Mucosa of descending colon (tissue), 3 donors: ENCODE measurements around the gene HS6ST2. TPM values are rescaled to one million over a fixed set of nuclear protein-coding genes. Genes with fewer than 3 reads are reported as not detected.

ENCODE experiments used
- ATAC-seq: fragments of 200-7000 bp; cut with Tn5 transposase; one replicate; pipeline ENCODE4 v1.9.1; 2020; ENCODE audit warnings: mild to moderate bottlenecking, moderate library complexity
- DNase-seq, 3 donors: peaks; one replicate each; pipeline ENCODE4 v3.0.0-alpha.2; 2020
- H3K36me3 ChIP-seq: fragments of 200-600 bp; one replicate; pipeline ENCODE4 v1.8.0; 2021; ENCODE audit warnings: low read depth, mild to moderate bottlenecking
- H3K4me1 ChIP-seq: fragments of 200-600 bp; one replicate; pipeline ENCODE4 v1.8.0; 2021; ENCODE audit warnings: low read depth, mild to moderate bottlenecking
- H3K4me3 ChIP-seq: fragments of 200-600 bp; one replicate; pipeline ENCODE4 v1.8.0; 2021; ENCODE audit warnings: mild to moderate bottlenecking
- H3K9me3 ChIP-seq: fragments of 200-600 bp; one replicate; pipeline ENCODE4 v1.8.0; 2021; ENCODE audit warnings: mild to moderate bottlenecking
- intact Hi-C, 2 donors: fragments of 100-400 bp; cut with DNase I in 1 of 2; cut with micrococcal nuclease in 1 of 2; formaldehyde crosslinking; loops; one replicate each; pipeline versions ENCODE4 v1.11.0 to v1.11.1; 2022; cut with DNase I, micrococcal nuclease
- total RNA-seq, 3 donors: library from RNA; stranded (reverse); fragmentation: NEBNext Ultra II Directional in 2 of 3; extraction: Animal tissue kit (Norgen Biotek cat#: 25700) in 2 of 3; gene quantifications; one replicate each; pipeline versions ENCODE4 v1.2.1 to v1.2.4, GENCODE V29; 2021 to 2023
- TF ChIP-seq, protein P1 (sequence below): fragments of 200-600 bp; IDR thresholded peaks from one replicate; pipeline ENCODE4 v1.8.0; 2022; ENCODE audit warnings: antibody characterized with exemption, mild to moderate bottlenecking
- donor health status: DM: no; HTN: no; CAD: no; lungs with moderate emphysema.
- donor health status: DM: no; HTN: no; CAD: no.
- donor health status: DM: no; HTN: yes; CAD: no.

The HS6ST2 gene
- total RNA-seq, 3 donors from 2014 or later = 0.38 to 1.5 (median 0.52) TPM

DNA sequence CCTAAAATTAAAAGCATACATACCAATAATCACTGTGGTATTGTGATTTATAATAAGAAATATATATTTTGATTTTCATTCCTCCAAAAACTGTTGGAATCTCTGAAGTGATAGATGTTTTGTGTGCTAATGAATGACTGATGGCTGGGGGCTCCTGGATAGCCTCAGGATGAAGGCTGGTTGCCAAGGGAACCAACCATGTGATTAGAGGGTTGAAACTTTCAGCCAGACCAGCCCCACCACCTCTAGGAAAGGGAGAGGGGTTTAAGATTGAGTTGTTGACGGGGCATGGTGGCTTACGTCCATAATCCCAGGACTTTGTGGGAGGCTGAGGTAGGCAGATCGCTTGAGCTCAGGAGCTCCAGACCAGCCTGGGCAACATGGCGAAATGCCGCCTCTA, 34.0 kb downstream of the HS6ST2 start:
- Histone ChIP-seq H3K4me3 (no peak overlapping the region), H3K4me1 (no peaks in the 10 kb centered on the region), H3K9me3 (no peaks in the 10 kb centered on the region), H3K36me3 (no peaks in the 10 kb centered on the region)
- TF ChIP-seq, protein P1, sequence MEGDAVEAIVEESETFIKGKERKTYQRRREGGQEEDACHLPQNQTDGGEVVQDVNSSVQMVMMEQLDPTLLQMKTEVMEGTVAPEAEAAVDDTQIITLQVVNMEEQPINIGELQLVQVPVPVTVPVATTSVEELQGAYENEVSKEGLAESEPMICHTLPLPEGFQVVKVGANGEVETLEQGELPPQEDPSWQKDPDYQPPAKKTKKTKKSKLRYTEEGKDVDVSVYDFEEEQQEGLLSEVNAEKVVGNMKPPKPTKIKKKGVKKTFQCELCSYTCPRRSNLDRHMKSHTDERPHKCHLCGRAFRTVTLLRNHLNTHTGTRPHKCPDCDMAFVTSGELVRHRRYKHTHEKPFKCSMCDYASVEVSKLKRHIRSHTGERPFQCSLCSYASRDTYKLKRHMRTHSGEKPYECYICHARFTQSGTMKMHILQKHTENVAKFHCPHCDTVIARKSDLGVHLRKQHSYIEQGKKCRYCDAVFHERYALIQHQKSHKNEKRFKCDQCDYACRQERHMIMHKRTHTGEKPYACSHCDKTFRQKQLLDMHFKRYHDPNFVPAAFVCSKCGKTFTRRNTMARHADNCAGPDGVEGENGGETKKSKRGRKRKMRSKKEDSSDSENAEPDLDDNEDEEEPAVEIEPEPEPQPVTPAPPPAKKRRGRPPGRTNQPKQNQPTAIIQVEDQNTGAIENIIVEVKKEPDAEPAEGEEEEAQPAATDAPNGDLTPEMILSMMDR = no peak
- ATAC-seq (no peak), DNase-seq (no peak)
- intact Hi-C loops = no loop called here

DNA sequence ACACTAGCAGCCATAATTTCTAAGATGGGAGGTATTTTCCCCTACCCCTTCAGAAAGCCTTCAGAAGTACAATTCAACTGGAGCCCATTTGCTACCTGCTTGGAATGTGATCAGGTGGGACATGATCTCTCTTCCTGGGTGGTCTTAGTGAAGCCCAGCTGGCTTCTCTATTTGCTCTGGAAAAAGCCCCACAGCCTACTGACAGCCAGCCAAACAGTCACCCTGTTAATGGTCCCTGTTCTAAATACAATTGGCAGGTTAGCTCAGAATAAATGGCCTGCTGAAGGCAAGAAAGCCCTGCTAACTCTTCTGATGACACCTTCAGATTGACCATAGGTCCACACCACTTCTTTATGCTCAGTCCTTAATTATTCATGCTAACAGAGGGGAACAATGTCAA, 39.9 kb downstream of the HS6ST2 start:
- Histone ChIP-seq H3K4me3 (no peak overlapping the region), H3K4me1 (no peaks in the 10 kb centered on the region), H3K36me3 (no peaks in the 10 kb centered on the region), H3K9me3 (no peaks in the 10 kb centered on the region)
- intact Hi-C loops = no loop called here
- TF ChIP-seq, protein P1 = no peak
- DNase-seq (no peak), ATAC-seq (no peak)

DNA sequence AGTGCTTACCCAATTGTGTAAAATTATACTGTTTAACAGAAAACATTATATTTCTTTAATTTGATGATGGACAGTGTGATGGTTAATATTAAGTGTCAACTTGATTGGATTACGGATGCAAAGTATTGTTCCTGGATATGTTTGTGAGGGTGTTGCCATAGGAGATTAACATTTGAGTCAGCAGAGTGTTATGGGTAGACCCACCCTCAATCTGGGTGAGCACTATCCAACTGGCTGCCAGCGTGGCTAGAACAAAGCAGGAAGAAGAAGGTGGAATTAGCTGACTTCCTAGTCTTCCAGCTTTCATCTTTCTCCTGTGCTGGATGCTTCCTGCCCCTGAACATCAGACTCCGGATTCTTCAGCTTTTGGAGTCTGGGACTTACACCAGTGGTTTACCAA, 42.1 kb downstream of the HS6ST2 start:
- ATAC-seq (no peak), DNase-seq (no peak)
- H3K4me1 ChIP-seq = no peaks in the 10 kb centered on the region
- H3K9me3 ChIP-seq = no peaks in the 10 kb centered on the region
- H3K4me3 ChIP-seq = no peak overlapping the region
- TF ChIP-seq, protein P1 = no peak
- intact Hi-C loops = no loop called here
- no peaks in the 10 kb centered on the region for H3K36me3 ChIP-seq

DNA sequence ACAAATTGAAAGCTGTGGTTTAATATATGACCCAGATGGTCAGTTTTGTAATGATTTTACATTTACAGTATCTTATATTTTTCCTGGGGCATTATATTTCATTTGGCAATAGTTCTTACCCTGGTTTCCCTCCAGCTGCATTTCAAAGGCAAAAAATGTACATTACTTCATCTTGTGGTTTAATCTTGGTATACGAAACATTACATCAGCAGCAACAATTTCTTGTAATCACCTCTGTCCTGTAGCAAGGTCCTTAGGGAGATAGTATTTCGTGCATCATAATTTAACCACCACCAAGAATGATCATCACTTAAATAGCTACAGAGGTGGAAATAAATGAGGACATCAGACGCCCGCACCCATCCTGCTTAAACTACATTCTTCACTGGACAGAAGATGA, 48.8 kb downstream of the HS6ST2 start:
- Histone ChIP-seq H3K4me3 (no peak overlapping the region), H3K4me1 (no peaks in the 10 kb centered on the region), H3K36me3 (no peaks in the 10 kb centered on the region), H3K9me3 (no peaks in the 10 kb centered on the region)
- ATAC-seq (no peak), DNase-seq (no peak)
- intact Hi-C loops = no loop called here
- TF ChIP-seq, protein P1 = no peak

DNA sequence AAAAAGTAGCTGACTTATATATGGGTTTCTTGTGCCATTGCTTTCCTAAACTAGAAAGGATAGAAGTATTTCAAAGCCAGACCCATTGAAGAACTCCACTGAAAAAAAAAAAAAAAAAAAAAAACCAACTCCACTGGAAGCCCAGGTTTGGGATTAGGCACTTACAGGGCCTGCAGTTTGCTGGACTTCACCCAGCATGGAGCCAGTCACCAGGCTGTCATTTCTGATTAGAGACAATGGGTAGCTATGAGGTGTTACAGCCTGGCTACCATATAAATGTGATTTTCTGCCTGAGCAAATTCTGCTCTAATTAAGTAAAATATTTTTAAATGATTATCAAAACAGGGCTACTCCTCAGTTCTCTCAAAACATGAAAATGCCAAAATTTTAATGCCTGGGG, 49.5 kb downstream of the HS6ST2 start:
- intact Hi-C loops = no loop called here
- ATAC-seq (no peak), DNase-seq (no peak)
- Histone ChIP-seq H3K9me3 (no peaks in the 10 kb centered on the region), H3K4me1 (no peaks in the 10 kb centered on the region), H3K4me3 (no peak overlapping the region), H3K36me3 (no peaks in the 10 kb centered on the region)
- TF ChIP-seq, protein P1 = no peak

DNA sequence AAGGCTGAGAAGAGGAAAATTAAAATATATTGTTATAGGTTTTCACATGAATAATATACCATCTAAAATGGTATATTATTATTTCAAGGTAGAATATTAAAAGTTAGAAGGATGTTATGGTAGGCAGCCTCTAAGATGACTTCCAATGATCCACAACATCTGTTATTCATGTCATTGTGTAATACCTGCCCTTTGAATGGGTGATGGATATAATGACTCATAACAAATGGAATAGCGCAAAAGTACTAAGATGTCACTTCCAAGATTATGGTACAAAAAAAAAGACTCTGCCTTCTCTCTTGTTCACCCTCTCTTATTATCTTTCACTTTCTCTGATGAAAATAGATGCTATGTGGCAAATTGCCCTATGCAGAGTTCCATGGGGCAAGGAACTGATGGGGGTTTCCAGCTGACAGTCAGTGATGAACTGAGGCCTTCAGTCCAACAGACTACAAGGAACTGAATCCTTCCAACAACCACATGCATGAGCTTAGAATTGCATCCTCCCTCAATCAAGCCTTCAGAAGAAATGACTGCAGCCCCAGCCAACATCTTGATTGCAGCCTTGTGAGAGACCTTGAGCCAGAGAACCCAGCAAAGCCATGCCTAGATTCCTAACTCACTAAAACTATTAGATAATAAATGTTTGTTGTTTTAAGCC, 57.7 kb downstream of the HS6ST2 start:
- DNase-seq (no peak), ATAC-seq (no peak)
- no peaks in the 10 kb centered on the region for H3K4me1 ChIP-seq
- intact Hi-C loops = no loop called here
- TF ChIP-seq, protein P1 = no peak
- no peaks in the 10 kb centered on the region for H3K9me3 ChIP-seq
- no peaks in the 10 kb centered on the region for H3K36me3 ChIP-seq
- no peak overlapping the region for H3K4me3 ChIP-seq
